CD4-positive, alpha-beta memory T cell (primary cell): ENCODE measurements around the gene CALCA. TPM values are rescaled to one million over a fixed set of nuclear protein-coding genes. Genes with fewer than 3 reads are reported as not detected.

Source experiments
- CTCF ChIA-PET: fragments of 350-600 bp; sonication (Branson Sonifier 250); formaldehyde crosslinking; loops from one replicate; lab custom pipeline; 2021; ENCODE audit warnings: inconsistent platforms; ENCODE audit not compliant: partially characterized antibody; lab: Charles Lee
- POLR2A ChIA-PET: fragments of 350-600 bp; sonication (Branson Sonifier 250); formaldehyde crosslinking; loops from one replicate; lab custom pipeline; 2021; ENCODE audit not compliant: partially characterized antibody; lab: Charles Lee
- DNase-seq, 5 donors: peaks; one replicate each; pipeline versions ENCODE4 v3.0.0 to v3.0.0-alpha.2; 2020 to 2022; ENCODE audit warnings: mixed read lengths in 1 of 5
- H3K27ac ChIP-seq: one replicate; pipeline ENCODE4 v1.7.0; 2013; ENCODE audit warnings: low read depth, low read length
- H3K27me3 ChIP-seq: 2 replicates; pipeline ENCODE4 v1.7.0; 2013; ENCODE audit warnings: mild to moderate bottlenecking, low read length, moderate library complexity; ENCODE audit not compliant: insufficient read depth
- H3K36me3 ChIP-seq: 2 replicates; pipeline ENCODE4 v1.7.0; 2013; ENCODE audit warnings: mild to moderate bottlenecking, low read length, moderate library complexity; ENCODE audit not compliant: insufficient read depth
- H3K4me1 ChIP-seq: 2 replicates; pipeline ENCODE4 v1.7.0; 2013; ENCODE audit warnings: mild to moderate bottlenecking, low read length, moderate library complexity; ENCODE audit not compliant: insufficient read depth
- H3K4me3 ChIP-seq, 2 donors: one replicate each; pipeline ENCODE4 v1.7.0; 2013; ENCODE audit warnings: low read length in 2 of 2, mild to moderate bottlenecking in 1 of 2
- H3K9me3 ChIP-seq, 2 donors: one replicate each; pipeline ENCODE4 v1.7.0; 2013; ENCODE audit warnings: low read length in 2 of 2, control low read depth in 1 of 2; ENCODE audit not compliant: control insufficient read depth in 1 of 2
- H3K27ac Mint-ChIP-seq, 7 donors: one replicate each; pipeline ENCODE4 v1.8.0; 2020 to 2021; ENCODE audit warnings: mixed read lengths in 7 of 7, mild to moderate bottlenecking in 6 of 7, inconsistent platforms in 3 of 7, moderate library complexity in 3 of 7
- H3K27me3 Mint-ChIP-seq, 2 donors: one replicate each; pipeline ENCODE4 v1.8.0; 2020 to 2021; ENCODE audit warnings: mixed read lengths in 2 of 2
- H3K36me3 Mint-ChIP-seq, 2 donors: one replicate each; pipeline ENCODE4 v1.8.0; 2020 to 2021; ENCODE audit warnings: mixed read lengths in 2 of 2, inconsistent platforms in 1 of 2, mild to moderate bottlenecking in 1 of 2
- H3K4me1 Mint-ChIP-seq, 4 donors: one replicate each; pipeline ENCODE4 v1.8.0; 2020 to 2021; ENCODE audit warnings: mixed read lengths in 4 of 4, mild to moderate bottlenecking in 1 of 4
- H3K4me3 Mint-ChIP-seq, 8 donors: one replicate each; pipeline ENCODE4 v1.8.0; 2020 to 2021; ENCODE audit warnings: mixed read lengths in 8 of 8, mild to moderate bottlenecking in 7 of 8, moderate library complexity in 6 of 8, inconsistent platforms in 3 of 8
- H3K9me3 Mint-ChIP-seq, 8 donors: one replicate each; pipeline ENCODE4 v1.8.0; 2020 to 2021; ENCODE audit warnings: mixed read lengths in 8 of 8, mild to moderate bottlenecking in 5 of 8, inconsistent platforms in 3 of 8, moderate library complexity in 1 of 8
- intact Hi-C: fragments of 100-400 bp; cut with micrococcal nuclease; formaldehyde crosslinking; loops from one replicate; pipeline ENCODE4 v1.15.1; 2023
- polyA plus RNA-seq, 2 donors: library from polyadenylated mRNA; unstranded; fragments of 300-500 nt; fragmentation: Illumina TruSeq; gene quantifications; one replicate each; pipeline ENCODE4 v1.2.3, GENCODE V29; 2021
- total RNA-seq, 2 experiments: library from RNA; stranded (reverse); gene quantifications; one replicate each; pipeline ENCODE4 v1.2.3, GENCODE V29; 2021

The CALCA gene
- total and polyA plus RNA-seq, 4 experiments from 2014 or later, result not detected

DNA sequence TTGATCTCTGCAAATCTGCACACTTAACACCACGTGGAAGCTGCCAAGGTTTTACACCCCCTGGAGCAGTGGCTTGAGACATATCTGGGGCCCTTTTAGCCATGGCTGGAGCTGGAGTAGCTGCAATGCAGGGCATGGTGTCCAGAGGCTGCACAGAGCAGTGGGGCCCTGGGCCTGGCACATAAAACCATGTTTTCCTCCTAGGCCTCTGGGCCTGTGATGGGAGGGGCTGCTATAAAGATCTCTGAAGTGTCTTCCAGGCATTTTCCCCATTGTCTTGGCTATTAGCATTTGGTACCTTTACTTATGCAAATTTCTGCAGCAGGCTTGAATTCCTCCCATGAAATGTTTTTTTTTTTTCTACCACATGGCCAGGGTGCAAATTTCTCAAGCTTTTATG is 33.2 kb downstream of the CALCA start:
- no peak overlapping the region for H3K4me3 ChIP-seq
- CTCF ChIA-PET, result interaction anchor here (0.8 kb wide), 1 partner anchor 30 kb away, joined by 3 read pairs; no protein-coding TSS in a partner anchor
- H3K27me3 ChIP-seq, result no peaks in the 10 kb centered on the region
- DNase-seq, result no peak
- no peak overlapping the region for H3K27ac ChIP-seq
- intact Hi-C loops, result no loop called here
- H3K36me3 Mint-ChIP-seq, result no peaks in the 10 kb centered on the region
- peaks cover 0 to 7% (median 0%) of the 10 kb centered on the region in 8 donors for H3K9me3 Mint-ChIP-seq
- no peak overlapping the region for H3K4me3 Mint-ChIP-seq
- H3K27ac Mint-ChIP-seq, result no peak overlapping the region
- no peaks in the 10 kb centered on the region for H3K4me1 Mint-ChIP-seq
- peaks cover 1% of the 10 kb centered on the region in 2 donors for H3K27me3 Mint-ChIP-seq
- H3K36me3 ChIP-seq, result no peaks in the 10 kb centered on the region
- no peaks in the 10 kb centered on the region for H3K9me3 ChIP-seq
- no peaks in the 10 kb centered on the region for H3K4me1 ChIP-seq
- POLR2A ChIA-PET, result no interaction called here

DNA sequence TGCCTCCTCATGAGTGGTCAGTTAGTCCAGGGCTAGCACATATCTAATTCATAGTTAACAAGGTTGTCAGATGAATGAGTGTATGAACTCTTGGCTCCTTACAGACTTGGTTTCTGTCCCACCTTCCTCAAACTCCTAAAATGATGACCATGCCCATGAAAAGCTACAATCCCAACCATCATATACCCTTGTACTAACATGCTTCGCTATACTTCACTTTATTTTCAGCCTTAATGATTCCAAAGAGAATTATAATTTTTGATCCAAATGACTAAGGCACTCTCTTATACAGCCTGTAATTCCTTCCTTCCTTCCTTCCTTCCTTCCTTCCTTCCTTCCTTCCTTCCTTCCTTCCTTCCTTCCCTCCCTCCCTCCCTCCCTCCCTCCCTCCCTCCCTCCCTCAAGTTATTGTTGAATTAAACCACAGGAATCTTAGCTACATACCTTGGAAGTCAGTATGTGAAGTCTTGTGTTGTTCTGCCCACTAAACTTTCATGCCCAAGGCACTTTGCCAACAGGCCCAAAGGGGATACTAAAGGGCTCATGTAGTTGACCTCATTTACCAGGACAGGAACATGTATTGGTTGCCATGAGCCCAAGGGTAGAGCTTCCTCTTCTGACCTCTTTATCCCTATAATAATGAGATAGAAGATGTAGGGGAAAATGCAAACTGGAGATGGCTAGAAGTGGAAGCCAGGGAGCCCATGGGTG is 37.4 kb downstream of the CALCA start:
- no peak overlapping the region for H3K4me3 Mint-ChIP-seq
- H3K4me1 Mint-ChIP-seq, result no peaks in the 10 kb centered on the region
- H3K36me3 Mint-ChIP-seq, result no peaks in the 10 kb centered on the region
- no peak overlapping the region for H3K27ac Mint-ChIP-seq
- Histone ChIP-seq H3K27ac (no peak overlapping the region), H3K4me3 (no peak overlapping the region), H3K36me3 (no peaks in the 10 kb centered on the region), H3K4me1 (no peaks in the 10 kb centered on the region), H3K9me3 (no peaks in the 10 kb centered on the region), H3K27me3 (no peaks in the 10 kb centered on the region)
- CTCF ChIA-PET, result interaction anchor here (1.4 to 4.0 kb wide), 2 partner anchors 27 to 40 kb away, joined by 4 to 19 read pairs; no protein-coding TSS in a partner anchor
- peaks cover 0 to 7% (median 0%) of the 10 kb centered on the region in 8 donors for H3K9me3 Mint-ChIP-seq
- no peak for DNase-seq
- intact Hi-C loops, result no loop called here
- POLR2A ChIA-PET, result no interaction called here
- peaks cover 1 to 2% of the 10 kb centered on the region in 2 donors for H3K27me3 Mint-ChIP-seq

DNA sequence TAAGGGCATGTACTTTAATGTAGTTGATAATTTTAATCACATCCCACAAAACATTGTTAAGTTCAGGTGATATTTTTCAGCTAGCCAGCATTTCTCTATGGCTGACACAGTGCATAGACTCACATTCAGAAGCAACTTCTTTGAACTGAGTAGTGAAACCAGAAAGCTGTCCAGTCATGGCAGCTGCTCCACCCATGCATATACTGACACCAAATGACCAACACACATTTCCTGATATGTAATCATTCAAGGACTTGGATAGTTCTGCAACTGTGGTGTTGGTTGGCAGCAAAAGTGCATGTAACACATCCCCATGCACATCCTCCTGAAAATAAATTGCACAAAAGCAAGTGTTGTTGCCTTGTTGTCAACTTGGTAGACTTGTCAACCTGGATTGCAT is 39.7 kb downstream of the CALCA start:
- H3K9me3 ChIP-seq, result no peaks in the 10 kb centered on the region
- no peaks in the 10 kb centered on the region for H3K27me3 ChIP-seq
- H3K4me1 ChIP-seq, result no peaks in the 10 kb centered on the region
- H3K36me3 ChIP-seq, result no peaks in the 10 kb centered on the region
- intact Hi-C loops, result no loop called here
- CTCF ChIA-PET, result no interaction called here
- no peak overlapping the region for H3K27ac ChIP-seq
- no peak for DNase-seq
- peaks cover 0 to 6% of the 10 kb centered on the region in 2 donors for H3K36me3 Mint-ChIP-seq
- H3K27ac Mint-ChIP-seq, result no peak overlapping the region
- H3K4me1 Mint-ChIP-seq, result no peaks in the 10 kb centered on the region
- POLR2A ChIA-PET, result no interaction called here
- peaks cover 0 to 12% (median 7%) of the 10 kb centered on the region in 8 donors for H3K9me3 Mint-ChIP-seq
- no peak overlapping the region for H3K4me3 ChIP-seq
- H3K4me3 Mint-ChIP-seq, result no peak overlapping the region
- peaks cover 0 to 2% of the 10 kb centered on the region in 2 donors for H3K27me3 Mint-ChIP-seq

- Mint-ChIP-seq H3K27ac (no peak overlapping the region), H3K4me3 (no peak overlapping the region), H3K4me1 (no peaks in the 10 kb centered on the region), H3K36me3 (peaks cover 0 to 6% of the 10 kb centered on the region in 2 donors), H3K9me3 (peaks cover 0 to 12% (median 7%) of the 10 kb centered on the region in 8 donors), H3K27me3 (peaks cover 0 to 2% of the 10 kb centered on the region in 2 donors)
- no peaks in the 10 kb centered on the region for H3K4me1 ChIP-seq
- H3K36me3 ChIP-seq, result no peaks in the 10 kb centered on the region
- H3K27ac ChIP-seq, result no peak overlapping the region
- DNase-seq, result no peak
- intact Hi-C loops, result no loop called here
- CTCF ChIA-PET, result no interaction called here
- POLR2A ChIA-PET, result interaction anchor here (0.5 kb wide), 1 partner anchor 475 kb away, joined by 3 read pairs; no protein-coding TSS in a partner anchor
- no peaks in the 10 kb centered on the region for H3K27me3 ChIP-seq
- H3K4me3 ChIP-seq, result no peak overlapping the region
- no peaks in the 10 kb centered on the region for H3K9me3 ChIP-seq
These were observed 41.8 kb downstream of the CALCA start for GRCh38 chr11:14930369-14930768.

DNA sequence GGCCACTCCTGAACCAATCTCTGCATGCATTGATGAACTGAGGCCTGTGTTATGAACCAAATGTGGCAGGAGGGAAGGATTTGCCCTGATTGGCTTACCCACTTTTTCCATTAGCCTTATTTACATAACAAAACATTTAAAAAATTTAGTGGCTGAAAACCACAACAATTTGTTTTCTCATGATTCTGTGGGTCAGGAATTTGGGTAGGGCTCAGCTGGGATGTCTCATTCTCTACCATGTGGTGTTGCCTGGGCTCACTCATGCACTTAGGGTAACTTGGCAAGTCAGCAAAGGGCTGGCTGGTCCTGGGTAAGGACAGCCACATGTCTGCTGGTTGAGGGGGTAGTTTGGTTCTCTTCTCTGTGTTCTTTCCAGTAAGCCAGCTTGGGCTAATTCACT is 45.0 kb downstream of the CALCA start:
- H3K4me3 Mint-ChIP-seq, result no peak overlapping the region
- CTCF ChIA-PET, result no interaction called here
- H3K4me1 Mint-ChIP-seq, result no peaks in the 10 kb centered on the region

DNA sequence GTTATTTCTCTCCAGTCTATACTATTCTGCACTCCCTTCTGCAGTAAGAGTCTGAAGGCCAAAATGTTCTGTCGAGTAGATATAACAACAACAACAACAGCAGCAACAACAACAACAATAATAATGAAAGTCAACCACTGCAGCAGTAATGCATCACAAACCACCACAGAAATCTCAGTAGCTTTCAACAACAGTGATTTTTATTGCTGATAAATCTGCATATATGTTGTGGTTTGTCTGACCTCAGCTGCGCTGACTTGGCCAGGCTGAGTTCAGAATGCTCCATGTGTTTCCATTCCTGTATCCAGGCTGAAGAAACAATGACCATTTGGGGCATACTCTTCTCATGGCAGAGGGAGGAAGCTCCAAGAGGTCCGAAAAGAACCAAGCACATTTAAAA is 47.8 kb downstream of the CALCA start:
- Histone ChIP-seq H3K27ac (no peak overlapping the region), H3K4me3 (no peak overlapping the region), H3K36me3 (no peaks in the 10 kb centered on the region), H3K4me1 (no peaks in the 10 kb centered on the region), H3K9me3 (no peaks in the 10 kb centered on the region), H3K27me3 (no peaks in the 10 kb centered on the region)
- Mint-ChIP-seq H3K27ac (no peak overlapping the region), H3K4me3 (no peak overlapping the region), H3K4me1 (no peaks in the 10 kb centered on the region), H3K36me3 (peaks cover 0 to 4% of the 10 kb centered on the region in 2 donors), H3K9me3 (peaks cover 0 to 12% (median 6%) of the 10 kb centered on the region in 8 donors), H3K27me3 (peaks cover 0 to 2% of the 10 kb centered on the region in 2 donors)
- intact Hi-C loops, result no loop called here
- no peak for DNase-seq
- ChIA-PET CTCF (interaction anchor here (9.0 kb wide), 1 partner anchor 17 kb away, joined by 97 read pairs; no protein-coding TSS in a partner anchor), POLR2A (no interaction called here)

More for the DNA sequence above, 45.0 kb downstream of the CALCA start:
- Histone ChIP-seq H3K4me1 (no peaks in the 10 kb centered on the region), H3K4me3 (no peak overlapping the region), H3K36me3 (no peaks in the 10 kb centered on the region), H3K27me3 (no peaks in the 10 kb centered on the region), H3K9me3 (no peaks in the 10 kb centered on the region), H3K27ac (no peak overlapping the region)
- POLR2A ChIA-PET, result no interaction called here
- intact Hi-C loops, result no loop called here
- H3K27ac Mint-ChIP-seq, result no peak overlapping the region
- DNase-seq, result no peak
- H3K27me3 Mint-ChIP-seq, result peaks cover 0 to 2% of the 10 kb centered on the region in 2 donors
- peaks cover 0 to 6% of the 10 kb centered on the region in 2 donors for H3K36me3 Mint-ChIP-seq
- peaks cover 0 to 12% (median 7%) of the 10 kb centered on the region in 8 donors for H3K9me3 Mint-ChIP-seq
